ENCODE measurements around the gene SAMD11.

DNA sequence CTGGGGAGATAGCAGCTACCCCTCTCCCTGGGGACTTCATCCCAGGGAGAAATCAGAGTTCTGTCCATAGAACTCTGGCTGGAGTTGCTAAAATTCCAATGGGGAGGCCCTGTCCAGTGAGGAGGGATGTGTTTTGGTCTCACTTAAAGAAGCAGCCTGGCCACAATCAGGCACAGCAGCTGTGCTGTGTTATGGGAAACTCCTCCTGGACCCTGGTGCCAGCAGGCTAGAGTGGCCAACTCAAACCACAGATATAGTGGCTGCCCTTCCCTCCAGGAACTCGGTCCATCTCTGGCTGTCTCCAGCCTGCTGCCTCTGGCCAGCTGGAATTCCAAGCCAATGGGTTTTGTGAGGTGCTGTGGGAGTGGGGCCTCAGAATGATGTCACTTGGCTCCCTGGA is 37.4 kb upstream of the SAMD11 start:
- TF ChIP-seq EP300 (IDR thresholded peaks at IDR 0.05; ENCODE audit: borderline replicate concordance) (no peak), TAF1 (IDR thresholded peaks at IDR 0.05; ENCODE audit: low read depth) (no peak), RAD21 (IDR thresholded peaks at IDR 0.05; ENCODE audit: low read depth) (no peak), CEBPB (IDR thresholded peaks at IDR 0.05) (no peak), CREB1 (IDR thresholded peaks at IDR 0.05; ENCODE audit: low read depth) (no peak), YY1 (IDR thresholded peaks at IDR 0.05; ENCODE audit: low read depth) (no peak), EGR1 (IDR thresholded peaks at IDR 0.05) (no peak), FOXM1 (IDR thresholded peaks at IDR 0.05; ENCODE audit: borderline replicate concordance, low read depth) (no peak), TEAD4 (IDR thresholded peaks at IDR 0.05) (no peak), NFIC (IDR thresholded peaks at IDR 0.05) (no peak)
- TF ChIP-seq, protein P1, sequence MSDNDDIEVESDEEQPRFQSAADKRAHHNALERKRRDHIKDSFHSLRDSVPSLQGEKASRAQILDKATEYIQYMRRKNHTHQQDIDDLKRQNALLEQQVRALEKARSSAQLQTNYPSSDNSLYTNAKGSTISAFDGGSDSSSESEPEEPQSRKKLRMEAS (IDR thresholded peaks at IDR 0.05) = no peak
- TF ChIP-seq, protein P2, sequence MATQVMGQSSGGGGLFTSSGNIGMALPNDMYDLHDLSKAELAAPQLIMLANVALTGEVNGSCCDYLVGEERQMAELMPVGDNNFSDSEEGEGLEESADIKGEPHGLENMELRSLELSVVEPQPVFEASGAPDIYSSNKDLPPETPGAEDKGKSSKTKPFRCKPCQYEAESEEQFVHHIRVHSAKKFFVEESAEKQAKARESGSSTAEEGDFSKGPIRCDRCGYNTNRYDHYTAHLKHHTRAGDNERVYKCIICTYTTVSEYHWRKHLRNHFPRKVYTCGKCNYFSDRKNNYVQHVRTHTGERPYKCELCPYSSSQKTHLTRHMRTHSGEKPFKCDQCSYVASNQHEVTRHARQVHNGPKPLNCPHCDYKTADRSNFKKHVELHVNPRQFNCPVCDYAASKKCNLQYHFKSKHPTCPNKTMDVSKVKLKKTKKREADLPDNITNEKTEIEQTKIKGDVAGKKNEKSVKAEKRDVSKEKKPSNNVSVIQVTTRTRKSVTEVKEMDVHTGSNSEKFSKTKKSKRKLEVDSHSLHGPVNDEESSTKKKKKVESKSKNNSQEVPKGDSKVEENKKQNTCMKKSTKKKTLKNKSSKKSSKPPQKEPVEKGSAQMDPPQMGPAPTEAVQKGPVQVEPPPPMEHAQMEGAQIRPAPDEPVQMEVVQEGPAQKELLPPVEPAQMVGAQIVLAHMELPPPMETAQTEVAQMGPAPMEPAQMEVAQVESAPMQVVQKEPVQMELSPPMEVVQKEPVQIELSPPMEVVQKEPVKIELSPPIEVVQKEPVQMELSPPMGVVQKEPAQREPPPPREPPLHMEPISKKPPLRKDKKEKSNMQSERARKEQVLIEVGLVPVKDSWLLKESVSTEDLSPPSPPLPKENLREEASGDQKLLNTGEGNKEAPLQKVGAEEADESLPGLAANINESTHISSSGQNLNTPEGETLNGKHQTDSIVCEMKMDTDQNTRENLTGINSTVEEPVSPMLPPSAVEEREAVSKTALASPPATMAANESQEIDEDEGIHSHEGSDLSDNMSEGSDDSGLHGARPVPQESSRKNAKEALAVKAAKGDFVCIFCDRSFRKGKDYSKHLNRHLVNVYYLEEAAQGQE (IDR thresholded peaks at IDR 0.05; ENCODE audit: low read depth) = no peak
- TF ChIP-seq, protein P3, sequence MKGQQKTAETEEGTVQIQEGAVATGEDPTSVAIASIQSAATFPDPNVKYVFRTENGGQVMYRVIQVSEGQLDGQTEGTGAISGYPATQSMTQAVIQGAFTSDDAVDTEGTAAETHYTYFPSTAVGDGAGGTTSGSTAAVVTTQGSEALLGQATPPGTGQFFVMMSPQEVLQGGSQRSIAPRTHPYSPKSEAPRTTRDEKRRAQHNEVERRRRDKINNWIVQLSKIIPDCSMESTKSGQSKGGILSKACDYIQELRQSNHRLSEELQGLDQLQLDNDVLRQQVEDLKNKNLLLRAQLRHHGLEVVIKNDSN (IDR thresholded peaks at IDR 0.05) = no peak
